Ovary (tissue), 3 donors: Measurements from ENCODE around the gene SLC35E3.

Experiments used
- CTCF ChIP-seq, 3 donors: fragments of 450-650 bp in 2 of 3; fragments of 200-600 bp in 1 of 3; IDR thresholded peaks; one replicate each; pipeline versions ENCODE4 v1.5.1 to v1.8.0; 2016 to 2022; ENCODE audit warnings: antibody characterized with exemption in 3 of 3, mild to moderate bottlenecking in 1 of 3
- POLR2A ChIP-seq: fragments of 450-650 bp; IDR thresholded peaks from one replicate; pipeline ENCODE4 v1.6.1; 2017; ENCODE audit warnings: antibody characterized with exemption, mild to moderate bottlenecking, moderate library complexity
- donor health status: DM: no; HTN: no; CAD: no.

GRCh38 chr12:68761442-68761812 is 15.5 kb downstream of the SLC35E3 start:
- no peak for TF ChIP-seq CTCF (IDR thresholded peaks at IDR 0.05)
- TF ChIP-seq POLR2A = no peak
